AG08396 (cell line): ENCODE results near the gene NAA25.
A peak's percentile ranks its signal among the peaks of the same experiment; 100 is the strongest.
"Not testable (repeated sequence)": the region's sequence is repeated elsewhere in the genome, so short reads cannot be mapped to it uniquely, and the experiment has no call there.

Experiments
- DNase-seq: peaks from one replicate; pipeline ENCODE4 v3.0.0; 2012; ENCODE audit warnings: low spot score, mixed read lengths

Gene NAA25

GRCh38 chr12:112061137-112061536 is 47.4 kb downstream of the NAA25 start:
- no peak for DNase-seq

GRCh38 chr12:112049351-112049750 is 59.2 kb downstream of the NAA25 start:
- DNase-seq: no peak

- DNase-seq: no peak
These were observed 62.6 kb downstream of the NAA25 start for GRCh38 chr12:112046003-112046402.

GRCh38 chr12:112036614-112037013 is 72.0 kb downstream of the NAA25 start:
- DNase-seq: not testable (repeated sequence)

GRCh38 chr12:112035219-112035785 is 73.3 kb downstream of the NAA25 start:
- no peak for DNase-seq

GRCh38 chr12:112032292-112032691 is 76.3 kb downstream of the NAA25 start:
- no peak for DNase-seq

- DNase-seq: no peak
These were observed 77.1 kb downstream of the NAA25 start for GRCh38 chr12:112031472-112031871.

- no peak for DNase-seq
These were observed 79.3 kb downstream of the NAA25 start for GRCh38 chr12:112029301-112029700.

GRCh38 chr12:112025808-112026375 is 82.7 kb downstream of the NAA25 start:
- DNase-seq: no peak

- no peak for DNase-seq
These were observed 84.7 kb downstream of the NAA25 start for GRCh38 chr12:112023759-112024396.

GRCh38 chr12:112022241-112023016 is 86.2 kb downstream of the NAA25 start:
- DNase-seq: no peak

- no peak for DNase-seq
These were observed 87.6 kb downstream of the NAA25 start for GRCh38 chr12:112020947-112021457.

GRCh38 chr12:112018571-112019237 is 89.9 kb downstream of the NAA25 start:
- peak; percentile 31 for DNase-seq

GRCh38 chr12:112017041-112017440 is 91.5 kb downstream of the NAA25 start:
- no peak for DNase-seq

- no peak for DNase-seq
These were observed 92.6 kb downstream of the NAA25 start for GRCh38 chr12:112015938-112016337.

GRCh38 chr12:112013601-112014402 is 94.8 kb downstream of the NAA25 start:
- DNase-seq: peak; percentile 36

GRCh38 chr12:112012775-112013600 is 95.6 kb downstream of the NAA25 start, which contains the start of the genes ERP29 and TMEM116:
TSS of gene ERP29 (plus strand) at chr12:112013426. CDS start at chr12:112013466, 40 bp downstream.
TSS of gene TMEM116 (minus strand) at chr12:112013165. CDS start at chr12:112005270, 7,895 bp downstream.
- DNase-seq: peak; percentile 100

- DNase-seq: no peak
These were observed 96.9 kb downstream of the NAA25 start for GRCh38 chr12:112011685-112012084.

GRCh38 chr12:112010415-112011344 is 97.9 kb downstream of the NAA25 start:
- DNase-seq: no peak
